HG03045 (cell line): ENCODE measurements around the gene CCDC141.
"Not testable (repeated sequence)": the region's sequence is repeated elsewhere in the genome, so short reads cannot be mapped to it uniquely, and the experiment has no call there.

Experiments
- ATAC-seq: cut with Tn5 transposase; IDR thresholded peaks from one replicate; pipeline ENCODE4 v1.9.1; 2021; ENCODE audit warnings: mild to moderate bottlenecking, moderate library complexity; ENCODE audit not compliant: unreplicated experiment

Gene CCDC141

GRCh38 chr2:179049546-179050311 is at the start of gene CCDC141:
TSS of gene CCDC141 (minus strand) at chr2:179050137. CDS start at chr2:179049941, 196 bp downstream.
- ATAC-seq: peak; percentile 62

GRCh38 chr2:179098080-179098689 is 48.2 kb upstream of the CCDC141 start:
- no peak for ATAC-seq

DNA sequence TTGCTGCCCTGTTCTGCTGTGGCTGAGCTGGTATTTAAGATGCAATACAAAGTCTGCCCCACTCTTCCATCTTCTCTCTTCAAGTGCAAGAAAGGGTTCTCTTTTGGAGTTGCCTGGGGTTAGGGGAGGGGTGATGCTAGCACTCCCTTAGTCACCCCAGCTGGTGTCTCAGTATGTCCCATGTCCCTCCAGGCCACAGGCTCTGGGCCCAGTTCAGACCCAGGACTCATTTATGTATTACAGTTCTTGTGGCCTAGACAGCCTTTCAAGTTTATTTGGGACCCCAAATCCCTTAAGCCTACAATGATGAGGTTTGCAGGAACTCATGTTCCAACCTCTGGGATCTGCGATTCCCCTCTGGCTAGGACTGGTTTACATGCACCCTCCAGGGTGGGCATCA is 47.2 kb upstream of the CCDC141 start:
- ATAC-seq: no peak

GRCh38 chr2:179096090-179096489 is 46.2 kb upstream of the CCDC141 start:
- ATAC-seq: peak; percentile 94

DNA sequence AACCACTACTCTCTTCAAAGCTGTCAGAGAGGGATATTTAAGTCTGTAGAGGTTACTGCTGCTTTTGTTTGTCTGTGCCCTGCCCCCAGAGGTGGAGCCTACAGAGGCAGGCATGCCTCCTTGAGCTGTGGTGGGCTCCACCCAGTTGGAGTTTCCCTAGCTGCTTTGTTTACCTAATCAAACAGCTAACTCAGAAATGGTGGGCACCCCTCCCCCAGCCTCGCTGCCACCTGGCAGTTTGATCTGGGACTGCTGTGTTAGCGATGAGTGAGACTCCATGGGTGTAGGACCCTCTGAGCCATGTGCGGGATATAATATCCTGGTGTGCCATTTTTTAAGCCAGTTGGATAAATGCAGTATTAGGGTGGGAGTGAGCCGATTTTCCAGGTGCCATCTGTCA is 43.0 kb upstream of the CCDC141 start:
- not testable (repeated sequence) for ATAC-seq

DNA sequence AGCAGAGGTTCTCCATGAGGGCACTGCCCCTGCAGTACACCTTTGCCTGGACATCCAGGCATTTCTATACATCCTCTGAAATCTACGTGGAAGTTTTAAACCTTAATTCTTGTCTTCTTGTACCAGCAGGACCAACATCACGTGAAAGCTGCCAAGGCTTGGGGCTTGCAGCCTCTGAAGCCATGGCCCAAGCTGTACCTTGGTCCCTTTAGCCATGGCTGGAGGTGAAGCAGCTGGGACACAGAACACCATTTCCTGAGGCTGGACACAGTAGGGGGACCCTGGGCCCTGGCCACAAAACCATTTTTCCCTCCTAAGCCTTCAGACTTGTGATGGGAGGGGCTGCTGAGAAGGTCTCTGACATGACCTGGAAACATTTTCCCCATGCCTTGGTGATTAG is 32.8 kb upstream of the CCDC141 start:
- no peak for ATAC-seq

DNA sequence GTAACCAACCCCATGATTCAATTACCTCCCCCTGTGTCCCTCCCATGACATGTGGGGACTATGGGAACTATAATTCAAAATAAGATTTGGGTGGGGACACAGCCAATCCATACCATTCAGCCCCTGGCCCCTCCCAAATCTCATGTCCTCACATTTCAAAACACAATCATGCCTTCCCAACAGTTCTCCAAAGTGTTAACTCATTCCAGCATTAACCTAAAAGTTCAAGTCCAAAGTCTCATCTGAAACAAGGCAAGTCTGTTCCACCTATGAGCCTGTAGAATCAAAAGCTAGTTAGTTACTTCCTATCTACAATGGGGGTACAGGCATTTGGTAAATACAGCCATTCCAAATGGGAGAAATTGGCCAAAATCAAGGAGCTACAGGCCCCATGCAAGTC is 32.0 kb upstream of the CCDC141 start:
- ATAC-seq: no peak

GRCh38 chr2:179072527-179072926 is 22.6 kb upstream of the CCDC141 start:
- ATAC-seq: no peak

DNA sequence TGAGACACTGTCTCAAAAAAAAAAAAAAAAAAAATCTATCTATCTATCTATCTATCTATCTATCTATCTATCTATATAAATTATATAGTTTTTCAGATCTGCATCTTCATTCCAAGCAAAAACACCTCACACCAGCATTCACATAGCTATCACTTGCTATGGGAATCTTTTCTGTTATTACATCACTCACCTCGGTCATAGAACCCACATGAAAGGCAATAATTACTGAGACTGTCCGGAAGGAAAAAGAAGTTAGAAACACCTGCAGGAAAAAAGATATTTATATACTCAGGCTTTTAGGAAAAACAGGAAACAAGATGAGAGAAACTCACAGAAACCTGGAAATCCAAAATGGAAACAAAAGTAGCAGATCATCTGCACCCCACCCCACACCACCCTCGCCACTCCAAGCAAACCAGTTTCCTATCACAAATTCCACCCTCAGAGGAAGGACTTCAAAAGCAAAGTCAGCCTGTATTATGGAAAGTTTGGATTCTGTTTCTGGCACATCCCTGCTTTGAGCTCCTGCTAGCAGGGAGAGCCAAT is 21.9 kb upstream of the CCDC141 start:
- no peak for ATAC-seq

GRCh38 chr2:179070895-179071294 is 21.0 kb upstream of the CCDC141 start:
- ATAC-seq: no peak

GRCh38 chr2:179069685-179070084 is 19.7 kb upstream of the CCDC141 start:
- ATAC-seq: no peak

DNA sequence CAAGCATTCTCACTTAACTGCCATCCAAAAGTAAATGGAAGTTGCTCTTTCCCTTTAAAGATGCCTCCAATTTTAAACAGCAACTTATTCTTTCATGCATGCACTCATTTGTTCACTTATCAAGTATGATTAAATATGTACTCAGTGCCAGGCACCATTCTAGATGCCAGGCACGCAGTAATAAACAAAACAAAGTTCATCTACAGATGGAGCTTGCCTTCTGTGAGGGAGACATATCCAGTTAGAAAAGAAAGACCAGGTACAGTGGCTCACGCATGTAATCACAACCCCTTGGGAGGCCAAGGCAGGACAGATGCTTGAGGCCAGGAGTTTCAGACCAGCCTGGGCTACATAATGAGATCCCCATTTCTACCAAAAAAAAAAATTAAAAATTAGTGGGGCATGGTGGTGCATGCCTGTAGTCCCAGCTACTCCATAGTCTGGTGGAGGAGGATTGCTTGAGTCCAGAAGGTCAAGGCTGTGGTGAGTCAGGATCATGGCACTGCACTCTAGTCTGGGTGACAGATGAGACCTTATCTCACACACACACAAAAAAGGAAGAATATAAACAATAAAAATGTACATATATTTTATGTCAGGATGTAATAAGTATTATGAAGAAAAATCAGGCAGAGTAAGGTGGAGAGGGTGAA is 19.2 kb upstream of the CCDC141 start:
- no peak for ATAC-seq

- no peak for ATAC-seq
These were observed 9.2 kb upstream of the CCDC141 start for GRCh38 chr2:179059026-179059700.

DNA sequence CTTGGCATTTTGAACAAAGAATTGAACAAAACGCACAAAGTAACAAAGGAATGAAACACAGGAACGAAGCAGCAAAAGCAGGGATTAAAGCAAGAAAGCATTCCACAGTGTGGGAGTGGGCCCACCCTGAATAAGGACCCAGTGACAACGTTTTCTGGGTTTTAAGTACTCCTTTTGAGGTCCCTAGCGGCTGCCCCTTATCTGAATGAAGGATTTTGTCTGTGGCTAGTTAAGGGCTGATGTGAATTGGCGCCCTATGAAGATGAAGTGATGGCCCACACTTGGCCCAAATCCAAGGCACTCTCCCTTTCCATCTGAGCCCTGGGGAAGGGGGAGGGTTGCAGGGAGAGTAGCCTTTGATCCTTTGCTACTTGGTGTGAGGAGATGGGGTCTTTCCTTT is 7.8 kb upstream of the CCDC141 start:
- no peak for ATAC-seq

GRCh38 chr2:179053568-179053967 is 3.6 kb upstream of the CCDC141 start:
- ATAC-seq: not testable (repeated sequence)

DNA sequence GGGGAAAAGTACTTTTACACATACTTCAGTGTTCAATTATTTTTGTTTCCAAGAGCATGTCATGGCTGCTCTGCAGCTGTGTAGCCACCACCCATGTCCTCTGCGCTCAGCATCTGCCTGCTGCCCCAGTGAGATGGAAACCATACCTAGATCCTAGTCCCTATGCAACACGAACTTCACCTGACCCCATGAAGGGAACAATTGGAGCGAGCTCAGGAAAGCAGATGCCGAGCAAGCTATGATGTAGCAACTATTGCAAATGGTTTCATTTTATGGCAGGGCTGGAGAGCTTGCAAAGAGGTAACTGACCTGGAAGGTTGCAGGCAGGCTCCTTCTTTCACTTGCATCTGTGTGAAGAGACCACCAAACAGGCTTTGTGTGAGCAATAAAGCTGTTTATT is 1.3 kb upstream of the CCDC141 start:
- ATAC-seq: no peak

- no peak for ATAC-seq
These were observed 818 bp upstream of the CCDC141 start for GRCh38 chr2:179050755-179051154.

- ATAC-seq: peak; percentile 36
These were observed 763 bp downstream of the CCDC141 start for GRCh38 chr2:179049203-179049545.

- no peak for ATAC-seq
These were observed 1.8 kb downstream of the CCDC141 start for GRCh38 chr2:179048099-179048498.

GRCh38 chr2:179045602-179046001 is 4.3 kb downstream of the CCDC141 start:
- ATAC-seq: not testable (repeated sequence)

DNA sequence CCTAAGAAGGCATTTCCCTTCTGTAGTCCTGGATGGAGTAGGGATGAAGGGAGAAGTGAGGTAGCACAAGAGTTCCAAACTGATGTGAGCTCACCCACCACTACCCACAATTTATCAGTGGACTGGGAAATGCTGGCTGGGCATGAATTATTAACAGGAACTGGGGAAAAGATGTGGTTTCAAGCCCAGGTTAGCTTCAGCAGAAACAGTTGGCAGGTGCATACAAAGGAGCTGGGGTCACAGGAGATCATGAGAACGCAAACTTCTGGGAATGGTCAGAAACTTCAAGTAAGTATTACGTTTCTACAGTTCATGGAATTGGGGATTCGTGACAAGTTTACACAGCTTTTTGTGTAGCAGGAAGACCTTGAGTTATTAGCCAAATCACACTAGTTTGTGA is 5.4 kb downstream of the CCDC141 start:
- ATAC-seq: no peak
